Non-pigmented ciliary epithelial cell (primary cell): ENCODE data around the gene RANBP10.

Experiments
- DNase-seq: peaks from one replicate; pipeline ENCODE4 v3.0.0-alpha.2; 2010; ENCODE audit warnings: low read depth

The RANBP10 gene

GRCh38 chr16:67741118-67741517, 65.2 kb downstream of the RANBP10 start:
- no peak for DNase-seq

GRCh38 chr16:67740391-67740790, 66.0 kb downstream of the RANBP10 start:
- DNase-seq, result no peak

- no peak for DNase-seq
Measured at GRCh38 chr16:67736858-67737257, 69.5 kb downstream of the RANBP10 start.

DNA sequence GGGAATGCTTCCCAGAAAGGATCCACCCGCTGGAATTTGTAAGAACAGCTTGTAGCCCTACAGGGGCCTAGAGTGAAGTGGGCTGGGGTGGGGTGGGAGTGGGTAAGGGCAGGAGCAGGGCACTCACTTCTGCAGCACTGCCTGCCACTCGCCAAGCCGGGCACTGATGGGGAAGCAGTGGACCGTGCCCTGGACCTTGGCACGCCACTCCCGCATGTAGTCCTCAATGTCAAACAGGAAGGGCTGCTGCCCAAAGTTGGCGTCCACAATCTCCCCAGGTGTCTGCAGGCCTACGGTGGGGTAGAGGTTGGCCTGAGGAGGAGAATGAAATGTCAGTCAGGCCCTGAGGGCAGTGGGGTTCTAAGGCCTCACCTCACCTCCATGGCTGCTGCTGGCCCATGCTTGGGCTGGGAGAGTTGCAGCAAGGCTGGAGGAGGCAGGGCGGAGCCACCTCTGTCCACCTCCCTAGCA, 71.6 kb downstream of the RANBP10 start:
- DNase-seq, result no peak

DNA sequence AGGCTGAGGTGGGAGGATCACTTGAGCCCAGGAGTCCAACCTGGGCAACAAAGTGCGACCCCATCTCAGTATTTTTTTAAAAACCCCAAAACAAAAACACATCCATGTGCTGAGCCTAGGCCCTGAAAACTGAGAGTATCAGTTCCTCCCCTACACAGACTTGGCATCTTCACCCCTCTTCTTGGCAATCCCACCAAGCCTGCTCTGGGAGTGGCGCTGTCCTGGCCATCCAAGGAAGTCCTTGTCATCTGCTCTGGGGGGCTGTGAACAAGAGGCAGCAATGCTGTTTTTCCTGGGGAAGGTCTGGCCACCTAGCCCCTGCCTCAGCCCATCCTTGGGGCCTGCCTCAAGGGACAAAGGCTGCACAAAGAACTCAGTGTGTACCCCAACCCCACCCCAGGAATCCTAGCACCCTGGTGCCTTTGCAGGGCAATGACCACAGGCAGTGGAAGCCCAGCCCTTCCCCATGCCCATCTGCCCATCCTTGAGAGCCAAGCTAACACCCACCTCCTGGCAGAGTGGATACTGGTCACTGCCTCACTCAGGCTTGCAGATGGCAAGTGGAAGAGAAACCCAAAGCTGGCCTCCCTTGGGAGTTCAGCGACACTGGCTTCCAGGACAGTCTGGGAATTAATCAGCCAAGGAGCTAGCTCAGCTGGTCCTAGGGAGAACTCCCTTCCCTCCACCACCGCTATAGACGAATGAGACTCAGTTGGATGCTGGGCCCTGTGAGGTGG, 72.5 kb downstream of the RANBP10 start:
- no peak for DNase-seq

DNA sequence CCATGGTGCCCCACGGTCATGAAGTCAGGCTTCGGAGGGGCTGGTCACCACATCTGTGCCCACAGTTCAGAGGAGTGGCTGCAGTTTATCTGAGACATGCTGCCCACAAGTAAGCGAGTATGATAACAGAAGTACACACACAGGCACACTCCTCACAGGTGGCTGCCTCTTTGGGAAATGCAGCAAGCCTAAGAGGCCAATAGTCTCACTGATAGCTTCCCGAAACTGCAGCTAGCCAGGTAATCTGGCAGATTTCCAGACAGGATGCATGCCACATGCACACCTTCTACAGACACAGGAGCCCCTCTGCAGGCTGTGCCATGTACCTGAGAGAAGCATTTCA, 74.6 kb downstream of the RANBP10 start:
- no peak for DNase-seq

DNA sequence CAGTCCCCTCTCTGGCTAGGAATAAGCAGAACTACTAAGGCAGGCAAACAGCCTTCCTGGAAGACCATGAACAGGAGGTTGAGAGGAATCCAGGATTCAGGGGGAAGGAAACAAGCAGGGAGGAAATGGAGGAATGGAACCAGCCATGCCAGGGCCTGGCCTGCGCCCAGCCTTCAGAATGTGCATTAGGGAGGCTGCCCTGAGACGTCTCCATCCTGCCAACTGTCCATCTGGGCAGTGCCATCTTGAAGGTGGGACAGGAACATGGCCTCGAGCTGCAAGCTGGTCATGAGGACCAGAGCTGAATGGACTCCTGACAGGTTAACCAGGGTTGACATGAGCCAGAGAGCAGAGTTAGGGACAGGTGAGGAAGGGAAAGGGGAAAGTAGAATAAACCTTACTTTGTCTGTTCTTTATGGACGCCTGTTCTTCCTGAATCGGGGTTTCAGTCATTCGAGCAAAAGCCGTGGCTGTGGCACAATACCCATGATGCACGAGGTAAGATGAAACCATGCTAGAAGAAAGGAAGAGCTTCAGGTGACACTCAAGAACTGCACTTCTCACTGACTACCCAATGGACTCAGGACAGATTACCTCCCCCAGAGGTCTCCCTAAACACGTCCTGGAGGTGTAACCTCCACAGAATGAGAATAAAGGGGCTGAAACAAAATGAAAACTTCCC, 75.1 kb downstream of the RANBP10 start:
- no peak for DNase-seq

DNA sequence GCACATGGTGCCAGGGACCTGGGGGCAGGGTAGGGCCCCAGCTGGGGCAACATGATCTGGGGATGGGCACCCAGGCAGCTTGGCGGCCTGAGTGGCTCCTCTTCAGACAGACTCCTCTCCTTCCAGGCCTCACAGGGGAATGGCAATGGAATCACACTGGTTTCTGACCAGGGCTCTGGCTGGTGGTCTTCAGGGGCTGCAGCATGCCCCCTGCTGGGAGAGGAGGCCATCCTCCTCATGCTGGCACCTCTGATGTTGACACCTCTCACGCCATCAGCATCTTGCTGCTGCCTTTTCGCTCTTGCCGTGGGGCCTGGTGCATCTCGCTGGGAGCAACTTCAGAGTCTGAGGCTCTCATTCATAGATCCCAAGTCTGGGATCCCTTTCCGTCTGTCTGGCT, 76.0 kb downstream of the RANBP10 start:
- DNase-seq, result no peak

DNA sequence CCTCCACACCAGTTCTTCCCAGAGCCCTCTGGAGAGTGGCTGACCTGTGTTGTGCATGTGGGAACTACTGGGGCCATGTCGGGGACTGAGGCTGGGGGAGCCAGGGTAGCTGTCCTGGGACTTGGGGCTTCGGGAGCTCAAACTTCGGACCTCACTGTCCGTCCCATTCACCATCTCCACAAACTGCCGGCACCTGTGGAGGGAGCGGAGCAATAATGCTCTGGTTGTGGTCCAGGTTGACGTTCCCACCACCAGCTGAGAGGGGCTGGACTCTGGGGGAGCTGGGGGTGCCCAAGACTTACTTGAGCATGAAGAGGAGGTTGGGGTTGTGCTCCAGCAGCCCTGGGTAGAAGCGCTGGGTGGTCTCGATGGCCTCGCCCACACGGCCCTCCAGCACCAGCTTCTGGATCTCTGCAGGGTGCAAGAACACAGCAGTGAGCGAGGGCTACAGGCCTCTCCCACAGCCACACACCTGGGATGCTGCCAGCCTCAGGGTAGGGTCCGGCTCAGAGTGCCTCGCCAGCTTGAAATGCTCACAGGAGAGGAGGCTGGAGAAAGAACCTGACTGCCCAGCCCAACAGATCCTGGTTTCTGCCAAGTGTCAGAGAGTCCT, 76.6 kb downstream of the RANBP10 start:
- DNase-seq, result no peak

- no peak for DNase-seq
Measured at GRCh38 chr16:67727521-67728485, 78.6 kb downstream of the RANBP10 start.

DNA sequence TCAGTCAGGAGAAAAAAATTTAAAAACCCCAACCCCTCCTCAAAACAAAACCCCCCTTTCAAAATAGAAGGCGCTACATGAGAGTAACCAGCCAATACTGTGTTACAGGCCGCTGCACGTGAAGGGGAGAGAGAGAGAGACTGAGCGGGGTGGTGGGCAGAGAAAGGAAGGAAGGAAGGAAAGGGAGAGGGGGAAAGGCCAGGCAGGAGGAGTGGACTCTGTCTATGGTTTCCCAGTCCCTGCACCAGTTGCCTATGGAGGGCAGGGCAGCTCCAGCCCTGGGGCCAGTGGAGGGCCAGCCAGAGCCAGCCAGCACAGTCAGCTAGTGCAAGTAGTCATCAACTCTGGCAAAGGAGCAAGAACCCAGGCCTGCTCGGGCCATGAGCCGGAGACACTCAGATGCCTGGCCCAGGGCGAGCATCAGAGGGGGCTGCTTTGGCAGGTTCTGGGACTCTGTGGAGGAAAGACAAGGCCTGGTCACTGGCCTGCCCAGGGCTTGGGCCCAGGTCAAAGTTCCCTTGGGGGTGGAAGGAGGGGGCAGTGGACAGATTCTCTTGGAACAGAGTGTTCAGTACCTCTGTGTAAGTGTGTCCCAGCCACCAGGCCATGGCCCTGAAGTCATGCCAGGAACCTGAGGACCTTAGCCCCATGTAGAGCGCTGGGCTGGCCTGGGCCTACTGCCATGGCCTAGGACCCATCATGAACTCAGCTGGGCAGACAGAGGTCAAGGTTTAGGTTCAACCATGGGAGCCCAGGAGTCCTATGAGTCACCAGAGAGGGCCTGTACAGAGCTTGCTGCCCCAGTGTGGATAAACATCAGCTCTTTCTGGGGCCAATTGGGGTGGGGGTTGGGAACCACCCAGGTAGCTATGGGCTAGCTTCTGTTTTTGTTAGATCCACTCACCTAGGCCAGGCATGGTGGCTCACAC, 80.0 kb downstream of the RANBP10 start:
- no peak for DNase-seq

- DNase-seq, result no peak
Measured at GRCh38 chr16:67723911-67724305, 82.5 kb downstream of the RANBP10 start.

- DNase-seq, result peak; percentile 26
Measured at GRCh38 chr16:67723151-67723910, 83.0 kb downstream of the RANBP10 start.

DNA sequence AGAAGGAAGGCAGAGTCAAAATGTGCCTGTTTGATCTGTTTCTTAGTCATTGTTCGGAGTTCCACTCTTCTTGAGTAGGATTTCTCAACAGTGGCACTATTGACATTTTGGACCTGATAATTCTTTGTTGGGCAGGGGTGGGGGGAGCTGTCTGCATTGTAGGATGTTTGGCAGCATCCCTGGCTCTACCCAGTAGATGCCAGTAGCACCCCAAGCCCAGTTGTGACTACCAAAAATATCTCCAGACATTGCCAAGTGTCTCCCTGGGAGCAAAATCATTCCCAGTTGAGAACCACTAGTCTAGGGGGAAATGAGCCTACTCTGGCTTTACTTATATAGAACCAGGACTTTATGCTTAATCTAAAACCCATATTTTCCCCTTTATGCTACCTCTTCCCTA, 86.1 kb downstream of the RANBP10 start:
- no peak for DNase-seq

DNA sequence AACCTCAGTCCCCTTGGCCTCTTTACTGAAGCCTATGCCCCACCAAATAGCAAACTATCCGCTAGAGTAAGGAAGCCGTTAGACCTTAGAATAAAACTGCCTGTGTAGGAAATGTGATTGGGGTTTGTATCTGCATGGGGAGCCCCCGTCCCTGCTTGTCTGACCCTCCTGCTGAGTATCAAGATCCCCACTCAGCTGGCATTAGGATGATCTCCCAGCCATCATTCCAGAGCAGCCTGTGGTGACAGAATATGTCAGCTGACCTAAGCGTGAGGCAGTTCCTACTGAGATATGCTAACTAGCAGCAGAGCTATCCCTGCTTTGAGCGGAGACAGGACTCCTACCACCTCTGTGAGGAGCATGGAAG, 86.6 kb downstream of the RANBP10 start:
- DNase-seq, result peak; percentile 19

DNA sequence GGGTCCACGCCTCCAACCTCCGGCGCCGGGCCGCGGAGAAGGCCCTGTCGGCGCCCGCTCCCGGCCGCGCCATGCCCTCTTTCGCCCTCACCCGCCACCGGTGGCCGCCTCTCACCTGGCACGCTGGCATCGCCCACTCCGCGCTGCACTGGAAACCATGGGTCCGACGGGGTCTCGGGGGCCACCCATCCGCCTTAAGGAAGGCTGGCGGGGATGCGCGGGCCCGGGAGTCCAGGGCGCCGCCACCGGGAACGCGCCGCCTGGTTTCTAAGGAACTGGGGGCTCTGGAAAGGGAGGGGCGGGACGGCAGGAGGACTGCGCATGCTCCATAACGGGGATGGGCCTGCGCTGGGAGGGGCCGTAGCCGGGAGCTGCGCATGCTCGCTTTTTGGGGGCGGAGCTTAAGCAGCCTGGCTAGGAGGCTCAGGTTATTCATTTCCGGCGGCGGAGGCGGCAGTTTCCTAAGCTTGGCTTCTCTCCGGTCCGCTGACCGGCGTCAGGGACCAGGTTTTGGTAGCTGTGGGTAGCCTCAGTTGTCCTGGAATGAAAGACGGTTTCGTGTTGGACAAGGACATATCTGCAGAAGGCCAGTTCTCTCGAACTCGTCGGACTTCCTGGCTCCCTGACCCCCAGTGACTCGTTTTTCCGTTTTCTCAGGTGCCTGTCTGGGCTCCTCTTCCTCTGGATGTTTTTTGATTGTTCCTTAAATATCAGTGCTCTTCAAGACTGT, 87.1 kb downstream of the RANBP10 start, which contains the start of gene GFOD2:
TSS of gene GFOD2 (minus strand) at position 269 of the 730 bp plus-strand sequence. CDS start 33,601 bp downstream, outside the sequence.
- DNase-seq, result peak; percentile 58

- no peak for DNase-seq
Measured at GRCh38 chr16:67718668-67719047, 87.7 kb downstream of the RANBP10 start.

DNA sequence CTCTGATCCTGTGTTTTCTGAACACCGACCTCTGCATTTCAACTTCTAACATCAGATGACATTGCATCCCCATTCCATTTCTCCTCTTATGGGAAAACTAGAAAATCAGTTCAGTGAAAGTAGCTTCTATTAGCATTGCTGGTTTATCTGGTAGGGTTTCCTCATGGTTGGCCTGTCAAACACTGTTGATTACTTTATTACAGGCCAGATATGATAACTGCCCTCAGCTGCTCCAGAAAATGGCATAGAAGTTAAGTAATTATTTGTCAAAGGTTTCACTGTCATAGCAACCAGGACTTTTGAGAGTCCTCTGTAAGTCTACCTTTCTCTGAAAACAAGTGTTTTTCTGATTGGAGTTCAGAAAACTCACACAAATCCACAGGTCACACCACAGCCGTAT, 90.3 kb downstream of the RANBP10 start:
- DNase-seq, result no peak

DNA sequence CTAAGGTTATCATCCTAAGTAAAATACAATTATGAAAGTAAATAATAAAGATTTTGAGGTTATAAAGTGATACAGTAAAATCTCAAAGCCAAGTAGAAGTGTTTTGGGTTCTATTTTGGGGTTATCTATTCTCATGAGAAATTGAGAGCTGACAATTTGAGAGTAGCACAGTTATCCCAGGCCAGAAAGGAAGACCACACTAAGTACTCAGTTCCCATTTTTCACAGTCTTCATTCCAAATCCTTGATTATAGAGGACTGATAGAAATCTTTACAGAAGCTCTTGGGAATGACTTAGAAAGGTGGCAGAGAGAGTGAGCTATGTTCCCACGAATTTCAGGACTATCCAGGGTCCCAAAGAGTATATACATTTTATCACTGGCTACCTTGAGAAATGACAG, 91.8 kb downstream of the RANBP10 start:
- no peak for DNase-seq
